Mammary epithelial cell (primary cell): ENCODE data around the gene FCRL5.

Experiments used
- EZH2 ChIP-seq: IDR thresholded peaks from 2 replicates; pipeline ENCODE4 v1.6.1; 2012; ENCODE audit warnings: low read length, inconsistent platforms, borderline replicate concordance
- TF ChIP-seq, protein P1 (sequence below), 2 donors: IDR thresholded peaks in 1 of 2; conservative IDR thresholded peaks in 1 of 2; 2 replicates each; pipeline ENCODE4 v1.5.1; 2011 to 2012; ENCODE audit warnings: inconsistent platforms in 2 of 2, low read length in 2 of 2, mild to moderate bottlenecking in 2 of 2, control low read depth in 1 of 2, low read depth in 1 of 2; ENCODE audit not compliant: insufficient read depth in 1 of 2; ENCODE audit errors: extremely low read depth in 1 of 2

DNA sequence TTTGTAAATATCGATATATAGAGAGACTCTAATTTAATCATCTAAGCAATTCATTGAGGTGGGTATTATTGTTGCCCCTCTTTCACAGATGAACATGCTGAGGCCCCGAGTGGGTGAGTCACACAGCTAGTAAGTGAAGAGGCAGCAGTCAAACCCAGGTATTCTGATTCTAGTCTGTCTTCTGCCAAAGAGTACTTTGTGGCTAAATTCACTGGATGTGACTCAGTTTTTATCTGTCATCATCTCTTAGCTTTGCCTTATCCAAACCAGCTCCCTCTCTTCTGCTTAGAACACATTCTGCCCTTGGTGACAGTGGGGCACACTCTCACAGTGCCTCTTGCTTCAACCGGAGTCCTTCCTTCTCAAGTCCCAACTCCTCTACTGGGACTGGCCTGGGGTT, 11.5 kb downstream of the FCRL5 start:
- TF ChIP-seq, protein P1, sequence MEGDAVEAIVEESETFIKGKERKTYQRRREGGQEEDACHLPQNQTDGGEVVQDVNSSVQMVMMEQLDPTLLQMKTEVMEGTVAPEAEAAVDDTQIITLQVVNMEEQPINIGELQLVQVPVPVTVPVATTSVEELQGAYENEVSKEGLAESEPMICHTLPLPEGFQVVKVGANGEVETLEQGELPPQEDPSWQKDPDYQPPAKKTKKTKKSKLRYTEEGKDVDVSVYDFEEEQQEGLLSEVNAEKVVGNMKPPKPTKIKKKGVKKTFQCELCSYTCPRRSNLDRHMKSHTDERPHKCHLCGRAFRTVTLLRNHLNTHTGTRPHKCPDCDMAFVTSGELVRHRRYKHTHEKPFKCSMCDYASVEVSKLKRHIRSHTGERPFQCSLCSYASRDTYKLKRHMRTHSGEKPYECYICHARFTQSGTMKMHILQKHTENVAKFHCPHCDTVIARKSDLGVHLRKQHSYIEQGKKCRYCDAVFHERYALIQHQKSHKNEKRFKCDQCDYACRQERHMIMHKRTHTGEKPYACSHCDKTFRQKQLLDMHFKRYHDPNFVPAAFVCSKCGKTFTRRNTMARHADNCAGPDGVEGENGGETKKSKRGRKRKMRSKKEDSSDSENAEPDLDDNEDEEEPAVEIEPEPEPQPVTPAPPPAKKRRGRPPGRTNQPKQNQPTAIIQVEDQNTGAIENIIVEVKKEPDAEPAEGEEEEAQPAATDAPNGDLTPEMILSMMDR (conservative IDR thresholded peaks at IDR 0.05 in 1 of 2, IDR thresholded peaks at IDR 0.05 in 1 of 2; ENCODE audit: extremely low read depth in 1 of 2, insufficient read depth in 1 of 2, low read depth in 1 of 2, low read length in 2 of 2) = no peak
- TF ChIP-seq EZH2 = no peak
